Measurements from ENCODE around the gene PCSK5. TPM values are rescaled to one million over a fixed set of nuclear protein-coding genes. Genes with fewer than 3 reads are reported as not detected.

PCSK5 gene
- total and polyA plus RNA-seq, 2 of the 8 experiments (the other 6 are each of a cell fraction or from before 2014, with no cell fraction given) = 5.5 to 10.7 TPM

- TF ChIP-seq CTCF (IDR thresholded peaks at IDR 0.05; ENCODE audit: control extremely low read depth in 1 of 3, insufficient read depth in 1 of 3, low read depth in 1 of 3, low read length in 3 of 3) = no peak
- no peak for TF ChIP-seq BCL11A (IDR thresholded peaks at IDR 0.05; ENCODE audit: low read depth in 2 of 2, low read length in 2 of 2)
- TF ChIP-seq GTF2F1 (IDR thresholded peaks at IDR 0.05; ENCODE audit: borderline replicate concordance, low read depth, low read length) = no peak
- no peak for TF ChIP-seq CBX8 (IDR thresholded peaks at IDR 0.05; ENCODE audit: borderline replicate concordance, low read depth, low read length)
- TF ChIP-seq, protein P1, sequence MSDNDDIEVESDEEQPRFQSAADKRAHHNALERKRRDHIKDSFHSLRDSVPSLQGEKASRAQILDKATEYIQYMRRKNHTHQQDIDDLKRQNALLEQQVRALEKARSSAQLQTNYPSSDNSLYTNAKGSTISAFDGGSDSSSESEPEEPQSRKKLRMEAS (IDR thresholded peaks at IDR 0.05) = no peak
- no peak for TF ChIP-seq GABPA (IDR thresholded peaks at IDR 0.05; ENCODE audit: borderline replicate concordance, insufficient read depth, low read length)
- no peak for TF ChIP-seq POLR2A (IDR thresholded peaks at IDR 0.05; ENCODE audit: control extremely low read depth in 1 of 2, low read depth in 2 of 2, low read length in 2 of 2)
Observed at GRCh38 chr9:76036762-76037161, 146.3 kb downstream of the PCSK5 start (continued).
